PC-3 (cell line): Measurements from ENCODE around the gene CSTPP1. TPM values are rescaled to one million over a fixed set of nuclear protein-coding genes. Genes with fewer than 3 reads are reported as not detected.

Experiments
- ATAC-seq: fragments of 200-7000 bp; cut with Tn5 transposase; 2 replicates; pipeline ENCODE4 v1.9.1; 2020; ENCODE audit warnings: mild to moderate bottlenecking, moderate library complexity
- BruUV-seq: library from RNA; stranded (reverse); fragments of 400-500 nt; replicated peaks from 2 replicates; lab custom pipeline; 2021; lab: Mats Ljungman, UMichigan
- CTCF ChIA-PET: fragments of 300-600 bp; sonication (Branson Sonifier 250); formaldehyde crosslinking; loops from one replicate; lab custom pipeline; 2022; ENCODE audit warnings: antibody characterized with exemption; lab: Charles Lee
- POLR2A ChIA-PET: fragments of 300-600 bp; sonication (Branson Sonifier 250); formaldehyde crosslinking; loops from one replicate; lab custom pipeline; 2022; ENCODE audit warnings: antibody characterized with exemption; ENCODE audit not compliant: unreplicated experiment; lab: Charles Lee
- DNase-seq: peaks from one replicate; pipeline ENCODE4 v3.0.0-alpha.2; 2015
- H2AFZ ChIP-seq: fragments of 300-600 bp; sonication (generic); 2 replicates; pipeline ENCODE4 v1.6.0; 2016; ENCODE audit warnings: antibody characterized with exemption, low read length
- H3F3A ChIP-seq: fragments of 300-600 bp; sonication (generic); one replicate; pipeline ENCODE4 v1.6.0; 2017; ENCODE audit warnings: antibody characterized with exemption, low read length, control low read depth, mild to moderate bottlenecking; ENCODE audit not compliant: unreplicated experiment
- H3K27ac ChIP-seq: fragments of 300-600 bp; sonication (generic); 2 replicates; pipeline ENCODE4 v1.5.1; 2016; ENCODE audit warnings: mild to moderate bottlenecking, low read length
- H3K27me3 ChIP-seq: fragments of 300-600 bp; sonication (generic); 2 replicates; pipeline ENCODE4 v1.6.1; 2016; ENCODE audit warnings: low read length, mixed read lengths
- H3K36me3 ChIP-seq: fragments of 300-600 bp; sonication (generic); 2 replicates; pipeline ENCODE4 v1.6.1; 2016; ENCODE audit warnings: low read depth, mixed run types, low read length, mixed read lengths
- H3K4me1 ChIP-seq: fragments of 300-600 bp; sonication (generic); 2 replicates; pipeline ENCODE4 v1.5.1; 2016; ENCODE audit warnings: low read length; ENCODE audit not compliant: insufficient read depth
- H3K4me2 ChIP-seq: fragments of 300-600 bp; sonication (generic); 2 replicates; pipeline ENCODE4 v1.6.0; 2016; ENCODE audit warnings: low read length
- H3K4me3 ChIP-seq: fragments of 300-600 bp; sonication (generic); 2 replicates; pipeline ENCODE4 v1.5.1; 2016; ENCODE audit warnings: mild to moderate bottlenecking, low read length, mixed read lengths
- H3K79me2 ChIP-seq: fragments of 300-600 bp; sonication (generic); 2 replicates; pipeline ENCODE4 v1.6.1; 2017; ENCODE audit warnings: low read length, mixed read lengths
- H3K9ac ChIP-seq: fragments of 300-600 bp; sonication (generic); 2 replicates; pipeline ENCODE4 v1.6.0; 2016; ENCODE audit warnings: mild to moderate bottlenecking, low read length
- H3K9me2 ChIP-seq: fragments of 300-600 bp; sonication (generic); replicated peaks from 2 replicates; pipeline ENCODE4 v1.6.1; 2016; ENCODE audit warnings: mixed run types, low read length, mixed read lengths
- H3K9me3 ChIP-seq: fragments of 300-600 bp; sonication (generic); 2 replicates; pipeline ENCODE4 v1.6.1; 2016; ENCODE audit warnings: low read length, mixed read lengths
- H4K20me1 ChIP-seq: fragments of 300-600 bp; sonication (generic); 2 replicates; pipeline ENCODE4 v1.6.1; 2016; ENCODE audit warnings: low read length, mixed read lengths
- CTCF ChIP-seq: fragments of 300-600 bp; sonication (generic); conservative IDR thresholded peaks from 2 replicates; pipeline ENCODE4 v1.5.1; 2017; ENCODE audit warnings: antibody characterized with exemption, low read depth, mild to moderate bottlenecking, low read length
- EZH2 ChIP-seq: fragments of 300-600 bp; sonication (generic); IDR thresholded peaks from one replicate; pipeline ENCODE4 v1.6.1; 2017; ENCODE audit warnings: antibody characterized with exemption, mild to moderate bottlenecking, low read length; ENCODE audit not compliant: unreplicated experiment
- EZH2phosphoT487 ChIP-seq: fragments of 300-600 bp; sonication (generic); IDR thresholded peaks from 2 replicates; pipeline ENCODE4 v1.6.1; 2018; ENCODE audit warnings: mild to moderate bottlenecking, antibody characterized with exemption, low read length, borderline replicate concordance
- intact Hi-C: fragments of 100-400 bp; cut with micrococcal nuclease; formaldehyde crosslinking; loops from 2 replicates; pipeline ENCODE4 v1.9.0; 2023
- total RNA-seq: library from RNA; depleted of rRNA; stranded (reverse); fragments of >200 nt; gene quantifications from 2 replicates; pipeline ENCODE4 v1.2.3, GENCODE V29; 2014

Gene CSTPP1
- total RNA-seq, 1 experiment from 2014 or later, result 21.7 TPM

GRCh38 chr11:46901156-46901555, 35.4 kb upstream of the CSTPP1 start:
- POLR2A ChIA-PET, result no interaction called here
- Histone ChIP-seq H3K4me2 (no peak overlapping the region), H2AFZ (no peak overlapping the region), H3K27ac (no peak overlapping the region), H3K79me2 (no peaks in the 10 kb centered on the region), H3K4me1 (peaks cover 8% of the 10 kb centered on the region), H3K9me3 (no peaks in the 10 kb centered on the region), H3F3A (no peaks in the 10 kb centered on the region), H3K4me3 (no peak overlapping the region), H4K20me1 (no peaks in the 10 kb centered on the region), H3K9me2 (no peaks in the 10 kb centered on the region), H3K9ac (no peak overlapping the region), H3K27me3 (no peaks in the 10 kb centered on the region), H3K36me3 (no peaks in the 10 kb centered on the region)
- DNase-seq, result peak; percentile 35
- TF ChIP-seq CTCF, result no peak
- no peak for TF ChIP-seq EZH2phosphoT487
- TF ChIP-seq EZH2, result no peak
- CTCF ChIA-PET, result interaction anchor here (0.5 kb wide), 1 partner anchor 66 kb away, joined by 4 read pairs; no protein-coding TSS in a partner anchor
- intact Hi-C loops, result no loop called here
- ATAC-seq, result no peak
- BruUV-seq, result no TSS peak

DNA sequence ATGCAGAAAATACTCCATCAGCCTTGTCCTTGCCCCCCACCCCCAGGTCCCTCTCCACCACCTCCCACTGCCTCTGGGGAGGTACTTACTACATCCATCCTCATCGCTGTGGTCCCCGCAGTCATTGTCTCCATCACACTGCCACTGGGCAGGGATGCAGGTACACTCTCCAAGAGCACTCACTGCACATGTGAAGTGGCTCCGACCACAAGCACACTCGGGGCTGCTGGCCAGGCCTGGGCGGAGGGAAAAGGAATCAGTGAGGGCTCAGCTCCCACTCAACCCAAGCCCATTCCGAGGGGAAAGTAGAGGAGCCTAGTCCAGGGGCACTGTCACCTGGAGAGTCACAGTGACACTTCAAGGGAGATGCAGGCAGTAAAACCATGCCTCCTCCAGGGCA, 33.9 kb upstream of the CSTPP1 start:
- Histone ChIP-seq H3K9me3 (no peaks in the 10 kb centered on the region), H3K4me1 (peaks cover 8% of the 10 kb centered on the region), H3K9ac (no peak overlapping the region), H4K20me1 (no peaks in the 10 kb centered on the region), H2AFZ (no peak overlapping the region), H3K79me2 (no peaks in the 10 kb centered on the region), H3K4me3 (no peak overlapping the region), H3K27me3 (no peaks in the 10 kb centered on the region), H3K9me2 (no peaks in the 10 kb centered on the region), H3K4me2 (no peak overlapping the region), H3F3A (no peaks in the 10 kb centered on the region), H3K27ac (no peak overlapping the region), H3K36me3 (no peaks in the 10 kb centered on the region)
- BruUV-seq, result no TSS peak
- intact Hi-C loops, result no loop called here
- TF ChIP-seq EZH2, result no peak
- no peak for TF ChIP-seq CTCF
- TF ChIP-seq EZH2phosphoT487, result no peak
- CTCF ChIA-PET, result interaction anchor here (0.7 kb wide), 1 partner anchor 17 kb away, joined by 7 read pairs; no protein-coding TSS in a partner anchor
- no peak for DNase-seq
- ATAC-seq, result no peak
- POLR2A ChIA-PET, result interaction anchor here (0.7 kb wide), 1 partner anchor 554 kb away, joined by 5 read pairs; no protein-coding TSS in a partner anchor

DNA sequence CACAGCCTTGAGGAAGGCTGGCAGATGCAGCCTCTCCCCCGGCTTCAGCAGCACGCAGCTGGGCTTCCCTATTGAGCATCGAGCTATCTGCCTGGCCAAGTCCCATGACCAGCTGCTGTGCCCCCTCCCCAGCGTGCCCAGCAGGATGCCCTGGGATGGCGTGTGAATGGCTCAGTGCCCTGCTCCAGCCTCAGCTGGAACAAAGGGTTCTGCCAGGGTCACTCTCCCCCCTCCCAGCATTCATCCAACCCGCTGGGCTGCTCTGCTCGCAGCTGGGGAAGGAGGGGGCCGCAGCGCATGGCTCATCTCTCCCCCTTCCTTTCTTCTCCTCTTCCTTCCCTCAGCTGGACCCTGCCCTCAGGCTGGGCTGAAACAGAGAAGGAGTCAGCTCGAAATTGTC, 32.7 kb upstream of the CSTPP1 start:
- Histone ChIP-seq H3K9me3 (no peaks in the 10 kb centered on the region), H3K9me2 (no peaks in the 10 kb centered on the region), H3K79me2 (no peaks in the 10 kb centered on the region), H3K4me2 (no peak overlapping the region), H3K27me3 (no peaks in the 10 kb centered on the region), H4K20me1 (no peaks in the 10 kb centered on the region), H3F3A (no peaks in the 10 kb centered on the region), H3K27ac (no peak overlapping the region), H2AFZ (no peak overlapping the region), H3K4me1 (0 out of 2 replicates have a peak, but pooled peaks cover 3% of the 10 kb centered on the region), H3K36me3 (no peaks in the 10 kb centered on the region), H3K4me3 (no peak overlapping the region), H3K9ac (no peak overlapping the region)
- TF ChIP-seq EZH2phosphoT487 (no peak), EZH2 (no peak), CTCF (no peak)
- DNase-seq, result no peak
- no TSS peak for BruUV-seq
- ChIA-PET CTCF (no interaction called here), POLR2A (no interaction called here)
- intact Hi-C loops, result no loop called here
- no peak for ATAC-seq
